CD4-positive, CD25-positive, alpha-beta regulatory T cell (primary cell): ENCODE measurements around the gene SERINC3. TPM values are rescaled to one million over a fixed set of nuclear protein-coding genes. Genes with fewer than 3 reads are reported as not detected.
"Not testable (repeated sequence)": the region's sequence is repeated elsewhere in the genome, so short reads cannot be mapped to it uniquely, and the experiment has no call there.

Source experiments
- ATAC-seq, 2 donors: fragments of 150-1000 bp; cut with Tn5 transposase; one replicate each; pipeline ENCODE4 v1.10.0; 2021; ENCODE audit warnings: low read depth in 2 of 2, moderate number of reproducible peaks in 2 of 2, moderate library complexity in 1 of 2
- DNase-seq, 3 donors: peaks; one replicate each; pipeline versions ENCODE4 v3.0.0 to v3.0.0-alpha.2; 2012 to 2022; ENCODE audit warnings: mixed read lengths in 1 of 3
- H3K27ac ChIP-seq: one replicate; pipeline ENCODE4 v1.7.0; 2013; ENCODE audit warnings: mild to moderate bottlenecking, low read length; ENCODE audit not compliant: insufficient read depth, poor library complexity, severe bottlenecking
- H3K27me3 ChIP-seq: one replicate; pipeline ENCODE4 v1.7.0; 2013; ENCODE audit warnings: low read length; ENCODE audit not compliant: control insufficient read depth, insufficient read depth
- H3K36me3 ChIP-seq: one replicate; pipeline ENCODE4 v1.7.0; 2013; ENCODE audit warnings: mild to moderate bottlenecking, low read length, moderate library complexity; ENCODE audit not compliant: control insufficient read depth, insufficient read depth
- H3K4me1 ChIP-seq: 2 replicates; pipeline ENCODE4 v1.7.0; 2013; ENCODE audit warnings: mild to moderate bottlenecking, low read length; ENCODE audit not compliant: insufficient read depth, control insufficient read depth, poor library complexity, severe bottlenecking
- H3K4me3 ChIP-seq: one replicate; pipeline ENCODE4 v1.7.0; 2013; ENCODE audit warnings: low read depth, mild to moderate bottlenecking, low read length, moderate library complexity
- H3K9me3 ChIP-seq, 2 experiments: 1 replicate in 1 of 2; 2 replicates in 1 of 2; pipeline ENCODE4 v1.7.0; 2013; ENCODE audit warnings: low read length in 2 of 2, mild to moderate bottlenecking in 1 of 2, moderate library complexity in 1 of 2; ENCODE audit not compliant: control insufficient read depth in 2 of 2
- H3K27ac Mint-ChIP-seq, 3 donors: one replicate each; pipeline ENCODE4 v1.8.0; 2020 to 2022; ENCODE audit warnings: mild to moderate bottlenecking in 3 of 3, mixed read lengths in 3 of 3, moderate library complexity in 2 of 3
- H3K27me3 Mint-ChIP-seq: one replicate; pipeline ENCODE4 v1.8.0; 2022; ENCODE audit warnings: mild to moderate bottlenecking, mixed read lengths
- H3K36me3 Mint-ChIP-seq: one replicate; pipeline ENCODE4 v1.8.0; 2020; ENCODE audit warnings: mixed read lengths
- H3K4me1 Mint-ChIP-seq, 4 donors: one replicate each; pipeline ENCODE4 v1.8.0; 2020 to 2022; ENCODE audit warnings: mixed read lengths in 4 of 4, mild to moderate bottlenecking in 1 of 4
- H3K4me3 Mint-ChIP-seq, 4 donors: one replicate each; pipeline ENCODE4 v1.8.0; 2020 to 2022; ENCODE audit warnings: mild to moderate bottlenecking in 4 of 4, mixed read lengths in 4 of 4, moderate library complexity in 3 of 4
- H3K9me3 Mint-ChIP-seq, 7 donors: one replicate each; pipeline ENCODE4 v1.8.0; 2020 to 2022; ENCODE audit warnings: mixed read lengths in 7 of 7, mild to moderate bottlenecking in 3 of 7, moderate library complexity in 2 of 7
- polyA plus RNA-seq, 4 donors: library from polyadenylated mRNA; unstranded; fragments of 300-500 nt; fragmentation: Illumina TruSeq; gene quantifications; one replicate each; pipeline ENCODE4 v1.2.3, GENCODE V29; 2021
- total RNA-seq: library from RNA; stranded (reverse); gene quantifications from one replicate; pipeline ENCODE4 v1.2.3, GENCODE V29; 2022

Gene SERINC3
- total and polyA plus RNA-seq, 5 donors from 2014 or later = 77.3 to 254 (median 196) TPM

DNA sequence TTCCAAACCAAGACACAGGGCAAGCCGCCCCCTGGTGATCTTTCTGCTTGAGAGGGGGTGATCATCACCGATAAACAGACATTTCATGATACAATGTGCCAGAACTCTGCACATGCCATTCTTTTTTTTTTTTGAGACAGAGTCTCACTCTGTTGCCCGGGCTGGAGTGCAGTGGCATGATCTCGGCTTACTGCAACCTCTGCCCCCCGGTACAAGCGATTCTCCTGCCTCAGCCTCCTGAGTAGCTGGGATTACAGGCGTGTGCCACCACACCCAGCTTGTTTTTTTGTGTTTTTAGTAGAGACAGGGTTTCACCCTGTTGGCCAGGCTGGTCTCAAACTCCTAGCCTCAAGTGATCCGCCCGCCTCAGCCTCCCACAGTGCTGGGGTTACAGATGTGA lies 49.6 kb downstream of the SERINC3 start:
- DNase-seq, H3K9me3 ChIP-seq, ATAC-seq, H3K36me3 ChIP-seq, H3K4me3 ChIP-seq, H3K9me3 Mint-ChIP-seq, H3K36me3 Mint-ChIP-seq, H3K27ac ChIP-seq, H3K4me3 Mint-ChIP-seq, H3K27me3 Mint-ChIP-seq, H3K27me3 ChIP-seq: not testable (repeated sequence)
- peak overlapping the region in 1 of 3 donors; percentile 54 for H3K27ac Mint-ChIP-seq
- peaks cover 19% of the 10 kb centered on the region for H3K4me1 ChIP-seq
- peaks cover 15 to 25% (median 19%) of the 10 kb centered on the region in 4 donors for H3K4me1 Mint-ChIP-seq

GRCh38 chr20:44471481-44471882 lies 50.4 kb downstream of the SERINC3 start:
- DNase-seq (no peak), ATAC-seq (no peak)
- peaks cover 7% of the 10 kb centered on the region for H3K27me3 Mint-ChIP-seq
- Histone ChIP-seq H3K27ac (no peak overlapping the region), H3K27me3 (no peaks in the 10 kb centered on the region), H3K36me3 (no peaks in the 10 kb centered on the region), H3K4me1 (peaks cover 14% of the 10 kb centered on the region), H3K4me3 (no peak overlapping the region), H3K9me3 (no peaks in the 10 kb centered on the region)
- no peak overlapping the region for H3K4me3 Mint-ChIP-seq
- H3K36me3 Mint-ChIP-seq = no peaks in the 10 kb centered on the region
- no peaks in the 10 kb centered on the region for H3K9me3 Mint-ChIP-seq
- peaks cover 7 to 17% (median 11%) of the 10 kb centered on the region in 4 donors for H3K4me1 Mint-ChIP-seq
- no peak overlapping the region for H3K27ac Mint-ChIP-seq

GRCh38 chr20:44470327-44470726 lies 51.5 kb downstream of the SERINC3 start:
- Mint-ChIP-seq H3K27me3 (peaks cover 7% of the 10 kb centered on the region), H3K4me1 (peaks cover 4 to 7% (median 4%) of the 10 kb centered on the region in 4 donors), H3K4me3 (no peak overlapping the region), H3K27ac (peak overlapping the region in 1 of 3 donors; percentile 69), H3K36me3 (no peaks in the 10 kb centered on the region), H3K9me3 (no peaks in the 10 kb centered on the region)
- Histone ChIP-seq H3K27me3 (no peaks in the 10 kb centered on the region), H3K36me3 (no peaks in the 10 kb centered on the region), H3K4me1 (peaks cover 3% of the 10 kb centered on the region), H3K27ac (no peak overlapping the region), H3K9me3 (no peaks in the 10 kb centered on the region), H3K4me3 (no peak overlapping the region)
- DNase-seq (no peak), ATAC-seq (no peak)

- no peak overlapping the region for H3K27ac Mint-ChIP-seq
- H3K36me3 Mint-ChIP-seq = no peaks in the 10 kb centered on the region
- no peak for ATAC-seq
Measured at GRCh38 chr20:44468044-44468782, 53.7 kb downstream of the SERINC3 start.

GRCh38 chr20:44467289-44467883 lies 54.5 kb downstream of the SERINC3 start:
- no peaks in the 10 kb centered on the region for H3K9me3 ChIP-seq
- no peak overlapping the region for H3K27ac ChIP-seq
- H3K9me3 Mint-ChIP-seq = no peaks in the 10 kb centered on the region
- H3K27me3 Mint-ChIP-seq = peaks cover 7% of the 10 kb centered on the region
- H3K36me3 ChIP-seq = no peaks in the 10 kb centered on the region
- no peak overlapping the region for H3K27ac Mint-ChIP-seq
- ATAC-seq = no peak
- no peaks in the 10 kb centered on the region for H3K4me1 Mint-ChIP-seq
- H3K27me3 ChIP-seq = no peaks in the 10 kb centered on the region
- no peaks in the 10 kb centered on the region for H3K4me1 ChIP-seq
- H3K4me3 ChIP-seq = no peak overlapping the region
- no peak overlapping the region for H3K4me3 Mint-ChIP-seq
- no peak for DNase-seq
- H3K36me3 Mint-ChIP-seq = no peaks in the 10 kb centered on the region

More at GRCh38 chr20:44468044-44468782, 53.7 kb downstream of the SERINC3 start:
- no peaks in the 10 kb centered on the region for H3K4me1 Mint-ChIP-seq
- DNase-seq = no peak
- no peaks in the 10 kb centered on the region for H3K9me3 Mint-ChIP-seq
- Histone ChIP-seq H3K9me3 (no peaks in the 10 kb centered on the region), H3K4me1 (no peaks in the 10 kb centered on the region), H3K36me3 (no peaks in the 10 kb centered on the region), H3K27me3 (no peaks in the 10 kb centered on the region), H3K27ac (no peak overlapping the region), H3K4me3 (no peak overlapping the region)
- H3K27me3 Mint-ChIP-seq = peaks cover 7% of the 10 kb centered on the region
- H3K4me3 Mint-ChIP-seq = no peak overlapping the region

- no peak overlapping the region for H3K4me3 ChIP-seq
- H3K4me1 ChIP-seq = no peaks in the 10 kb centered on the region
- no peaks in the 10 kb centered on the region for H3K27me3 ChIP-seq
- Mint-ChIP-seq H3K4me3 (no peak overlapping the region), H3K4me1 (no peaks in the 10 kb centered on the region), H3K36me3 (no peaks in the 10 kb centered on the region), H3K27ac (no peak overlapping the region), H3K9me3 (no peaks in the 10 kb centered on the region), H3K27me3 (peaks cover 1% of the 10 kb centered on the region)
- no peak for DNase-seq
- no peak for ATAC-seq
- no peak overlapping the region for H3K27ac ChIP-seq
- H3K9me3 ChIP-seq = no peaks in the 10 kb centered on the region
- no peaks in the 10 kb centered on the region for H3K36me3 ChIP-seq
Measured at GRCh38 chr20:44465001-44465560, 56.8 kb downstream of the SERINC3 start.

DNA sequence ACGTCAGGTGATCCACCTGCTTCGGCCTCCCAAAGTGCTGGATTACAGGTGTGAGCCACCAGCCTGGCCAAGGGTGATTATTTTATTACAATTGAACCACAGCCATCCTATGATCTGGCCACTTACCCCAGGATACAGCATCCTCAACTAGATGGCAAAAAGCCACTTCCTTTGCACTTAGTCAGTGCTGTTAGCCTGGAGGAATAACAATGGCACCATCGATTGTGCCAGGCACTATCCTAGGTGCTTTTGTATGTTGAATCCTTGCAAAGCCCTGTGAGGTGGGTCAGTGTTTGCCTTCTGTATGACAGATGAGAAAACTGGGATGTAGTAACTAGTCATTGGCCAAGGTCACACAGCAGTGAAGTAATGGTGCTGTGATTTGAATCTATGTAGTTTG lies 57.4 kb downstream of the SERINC3 start:
- no peak overlapping the region for H3K4me3 ChIP-seq

More for the DNA sequence above, 57.4 kb downstream of the SERINC3 start:
- Histone ChIP-seq H3K9me3 (no peaks in the 10 kb centered on the region), H3K4me1 (no peaks in the 10 kb centered on the region), H3K27ac (no peak overlapping the region), H3K36me3 (no peaks in the 10 kb centered on the region), H3K27me3 (no peaks in the 10 kb centered on the region)
- no peaks in the 10 kb centered on the region for H3K36me3 Mint-ChIP-seq
- H3K9me3 Mint-ChIP-seq = no peaks in the 10 kb centered on the region
- no peaks in the 10 kb centered on the region for H3K27me3 Mint-ChIP-seq
- ATAC-seq (no peak), DNase-seq (no peak)
- no peak overlapping the region for H3K4me3 Mint-ChIP-seq
- no peak overlapping the region for H3K27ac Mint-ChIP-seq
- no peaks in the 10 kb centered on the region for H3K4me1 Mint-ChIP-seq
